Peyer's patch (tissue), 4 donors: ENCODE results near the gene CARD14. TPM values are rescaled to one million over a fixed set of nuclear protein-coding genes. Genes with fewer than 3 reads are reported as not detected.

ENCODE experiments used
- DNase-seq, 3 donors: peaks; one replicate each; pipeline ENCODE4 v3.0.0-alpha.2; 2017 to 2019
- H3K27ac ChIP-seq, 4 donors: fragments of 200-600 bp; sonication (generic); one replicate each; pipeline ENCODE4 v1.5.1; 2016 to 2019
- H3K27me3 ChIP-seq, 2 donors: fragments of 200-600 bp; sonication (generic); one replicate each; pipeline ENCODE4 v1.5.1; 2019
- H3K36me3 ChIP-seq, 3 donors: fragments of 200-600 bp; sonication (generic); one replicate each; pipeline ENCODE4 v1.5.1; 2016 to 2019
- H3K4me1 ChIP-seq, 4 donors: fragments of 200-600 bp; sonication (generic); one replicate each; pipeline ENCODE4 v1.5.1; 2016 to 2019
- H3K4me3 ChIP-seq, 4 donors: fragments of 200-600 bp; sonication (generic); 1 replicate in 3 of 4; 2 replicates in 1 of 4; pipeline ENCODE4 v1.5.1; 2016 to 2019; ENCODE audit warnings: mild to moderate bottlenecking in 1 of 4
- H3K9me3 ChIP-seq, 4 donors: fragments of 200-600 bp; sonication (generic); one replicate each; pipeline ENCODE4 v1.5.1; 2016 to 2019; ENCODE audit warnings: mild to moderate bottlenecking in 1 of 4
- CTCF ChIP-seq, 6 experiments: fragments of 450-650 bp in 4 of 6; fragments of 200-600 bp in 2 of 6; sonication (generic) in 1 of 6; IDR thresholded peaks; one replicate each; pipeline ENCODE4 v1.5.1; 2017 to 2019; ENCODE audit warnings: antibody characterized with exemption in 6 of 6, mild to moderate bottlenecking in 3 of 6, moderate library complexity in 1 of 6
- POLR2A ChIP-seq, 2 donors: fragments of 450-650 bp; IDR thresholded peaks; one replicate each; pipeline ENCODE4 v1.5.1; 2017; ENCODE audit warnings: antibody characterized with exemption in 2 of 2, mild to moderate bottlenecking in 2 of 2, moderate library complexity in 2 of 2
- total RNA-seq, 4 donors: library from RNA; depleted of rRNA; stranded (reverse); fragments of >200 nt; gene quantifications; one replicate each; pipeline ENCODE4 v1.1.0, GENCODE V29; 2016

Gene CARD14
- total RNA-seq, 4 donors from 2014 or later = 0.94 to 5.4 (median 2.6) TPM

- H3K27ac ChIP-seq = no peak overlapping the region
- H3K36me3 ChIP-seq = no peaks in the 10 kb centered on the region
- H3K4me1 ChIP-seq = no peaks in the 10 kb centered on the region
- no peaks in the 10 kb centered on the region for H3K9me3 ChIP-seq
- DNase-seq = no peak
- no peak for TF ChIP-seq CTCF (IDR thresholded peaks at IDR 0.05)
- TF ChIP-seq POLR2A (IDR thresholded peaks at IDR 0.05) = no peak
- H3K27me3 ChIP-seq = no peaks in the 10 kb centered on the region
- H3K4me3 ChIP-seq = no peak overlapping the region
Measured at GRCh38 chr17:80182845-80183223, 13.0 kb downstream of the CARD14 start.

- no peaks in the 10 kb centered on the region for H3K9me3 ChIP-seq
- H3K4me3 ChIP-seq = no peak overlapping the region
- no peak overlapping the region for H3K27ac ChIP-seq
- no peaks in the 10 kb centered on the region for H3K4me1 ChIP-seq
- H3K36me3 ChIP-seq = no peaks in the 10 kb centered on the region
- DNase-seq = no peak
- TF ChIP-seq POLR2A (IDR thresholded peaks at IDR 0.05) = no peak
- TF ChIP-seq CTCF (IDR thresholded peaks at IDR 0.05) = no peak
- no peaks in the 10 kb centered on the region for H3K27me3 ChIP-seq
Measured at GRCh38 chr17:80183581-80184422, 14.0 kb downstream of the CARD14 start.

- Histone ChIP-seq H3K27me3 (no peaks in the 10 kb centered on the region), H3K27ac (no peak overlapping the region), H3K4me3 (no peak overlapping the region), H3K9me3 (no peaks in the 10 kb centered on the region), H3K36me3 (no peaks in the 10 kb centered on the region), H3K4me1 (no peaks in the 10 kb centered on the region)
- DNase-seq = no peak
- TF ChIP-seq CTCF (IDR thresholded peaks at IDR 0.05) (no peak), POLR2A (IDR thresholded peaks at IDR 0.05) (no peak)
Measured at GRCh38 chr17:80184423-80184714, 14.5 kb downstream of the CARD14 start.

- no peaks in the 10 kb centered on the region for H3K4me1 ChIP-seq
- no peak overlapping the region for H3K4me3 ChIP-seq
- no peak for TF ChIP-seq POLR2A (IDR thresholded peaks at IDR 0.05)
- no peak for TF ChIP-seq CTCF (IDR thresholded peaks at IDR 0.05)
- no peaks in the 10 kb centered on the region for H3K9me3 ChIP-seq
- DNase-seq = no peak
- H3K27ac ChIP-seq = no peak overlapping the region
- H3K36me3 ChIP-seq = no peaks in the 10 kb centered on the region
- no peaks in the 10 kb centered on the region for H3K27me3 ChIP-seq
Measured at GRCh38 chr17:80185968-80186367, 16.1 kb downstream of the CARD14 start.

- Histone ChIP-seq H3K9me3 (no peaks in the 10 kb centered on the region), H3K4me3 (peak overlapping the region in 2 of 4 donors; percentile 15 to 18), H3K27me3 (no peaks in the 10 kb centered on the region), H3K27ac (peak overlapping the region in 1 of 4 donors; percentile 10), H3K36me3 (no peaks in the 10 kb centered on the region), H3K4me1 (no peaks in the 10 kb centered on the region)
- TF ChIP-seq CTCF (IDR thresholded peaks at IDR 0.05) = no peak
- no peak for DNase-seq
Measured at GRCh38 chr17:80187090-80187489, 17.3 kb downstream of the CARD14 start.
